A673 (cell line): Measurements from ENCODE around the gene ADSL.

Source experiments
- CTCF ChIP-seq: fragments of 300-800, 200-600 bp; sonication (generic); conservative IDR thresholded peaks from 2 replicates; pipeline ENCODE4 v1.5.1; 2017; ENCODE audit warnings: low read depth, mild to moderate bottlenecking, antibody characterized with exemption, low read length, moderate library complexity, mixed read lengths
- EZH2 ChIP-seq: fragments of 200-600 bp; sonication (generic); IDR thresholded peaks from 2 replicates; pipeline ENCODE4 v1.6.1; 2017; ENCODE audit warnings: borderline replicate concordance, low read depth, mild to moderate bottlenecking, mixed read lengths, antibody characterized with exemption, low read length; ENCODE audit not compliant: poor library complexity, severe bottlenecking

DNA sequence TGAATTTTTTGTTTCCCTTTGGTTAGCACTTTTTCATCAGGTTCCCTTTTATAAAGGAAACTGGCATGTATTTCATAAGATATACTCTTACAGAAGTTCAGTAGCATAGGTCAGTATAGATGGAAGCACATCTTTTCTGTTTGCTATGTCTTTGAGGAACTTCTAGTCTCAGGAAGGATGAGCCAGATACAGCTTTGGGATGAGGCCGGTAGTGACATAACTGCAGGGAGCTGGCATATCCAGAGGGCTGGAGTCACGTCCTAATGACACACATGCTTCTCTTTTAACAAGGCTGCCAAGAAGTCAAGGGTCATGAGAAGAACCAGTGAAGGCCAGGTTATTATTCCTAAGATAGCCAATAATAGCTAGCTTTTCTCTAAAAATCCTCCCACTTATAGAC lies 33.3 kb upstream of the ADSL start:
- TF ChIP-seq CTCF (no peak), EZH2 (no peak)
